HepG2 (cell line): ENCODE results near the gene ATOSB. TPM values are rescaled to one million over a fixed set of nuclear protein-coding genes. Genes with fewer than 3 reads are reported as not detected.

Experiments
- ARHGAP35 ChIP-seq: sonication (generic); formaldehyde crosslinking; IDR thresholded peaks from 2 replicates; pipeline ENCODE4 v1.9.0; 2022; ENCODE audit warnings: mild to moderate bottlenecking, inconsistent platforms, moderate library complexity, missing genetic modification reagents, borderline replicate concordance
- BCL6 ChIP-seq: IDR thresholded peaks from 2 replicates; pipeline ENCODE4 v1.6.1; 2016; ENCODE audit warnings: missing genetic modification reagents, missing compliant biosample characterization
- FOXJ3 ChIP-seq: sonication (generic); formaldehyde crosslinking; IDR thresholded peaks from 2 replicates; pipeline ENCODE4 v1.4.0; 2020; ENCODE audit warnings: missing genetic modification reagents, mild to moderate bottlenecking, borderline replicate concordance
- HMG20A ChIP-seq: IDR thresholded peaks from 2 replicates; pipeline ENCODE4 v1.6.1; 2016; ENCODE audit warnings: borderline replicate concordance
- MAZ ChIP-seq, 2 experiments: sonication (generic) in 1 of 2; formaldehyde crosslinking in 1 of 2; IDR thresholded peaks; 2 replicates each; pipeline versions ENCODE4 v1.5.0 to v1.6.1; 2012 to 2020; ENCODE audit warnings: low read depth in 2 of 2, mild to moderate bottlenecking in 2 of 2, borderline replicate concordance in 1 of 2, improper control_type of control experiment in 1 of 2, low read length in 1 of 2, missing genetic modification reagents in 1 of 2, moderate library complexity in 1 of 2
- PCBP2 ChIP-seq: fragments of 200-400 bp; formaldehyde crosslinking; optimal IDR thresholded peaks from 2 replicates; pipeline ENCODE3; 2018; ENCODE audit warnings: low read length, low read depth; ENCODE audit not compliant: poor library complexity, severe bottlenecking
- RORA ChIP-seq: sonication (generic); formaldehyde crosslinking; IDR thresholded peaks from 2 replicates; pipeline ENCODE4 v1.5.0; 2020; ENCODE audit warnings: mild to moderate bottlenecking, missing genetic modification reagents, moderate library complexity
- SOX13 ChIP-seq, 3 experiments: fragments of 450-650 bp in 1 of 3; sonication (generic) in 1 of 3; formaldehyde crosslinking in 1 of 3; IDR thresholded peaks in 2 of 3; conservative IDR thresholded peaks in 1 of 3; 2 replicates each; pipeline versions ENCODE4 v1.5.0 to v1.6.1; 2016 to 2020; ENCODE audit warnings: antibody characterized with exemption in 1 of 3, mild to moderate bottlenecking in 1 of 3, missing compliant biosample characterization in 1 of 3, missing genetic modification reagents in 1 of 3, moderate library complexity in 1 of 3
- THAP9 ChIP-seq: sonication (generic); formaldehyde crosslinking; IDR thresholded peaks from 2 replicates; pipeline ENCODE4; 2020; ENCODE audit warnings: missing genetic modification reagents, mild to moderate bottlenecking, borderline replicate concordance
- ZFX ChIP-seq: sonication (generic); formaldehyde crosslinking; IDR thresholded peaks from 2 replicates; pipeline ENCODE4 v1.4.0; 2020; ENCODE audit warnings: mild to moderate bottlenecking, low read depth, missing genetic modification reagents, moderate library complexity
- ZNF12 ChIP-seq: sonication (generic); formaldehyde crosslinking; IDR thresholded peaks from 2 replicates; pipeline ENCODE4 v1.5.0; 2020; ENCODE audit warnings: missing genetic modification reagents
- ZNF354B ChIP-seq: sonication (generic); formaldehyde crosslinking; IDR thresholded peaks from 2 replicates; pipeline ENCODE4 v1.8.0; 2022; ENCODE audit warnings: mild to moderate bottlenecking, missing genetic modification reagents
- ZNF780A ChIP-seq: sonication (generic); formaldehyde crosslinking; IDR thresholded peaks from 2 replicates; pipeline ENCODE4 v1.8.0; 2022; ENCODE audit warnings: mild to moderate bottlenecking, missing genetic modification reagents, moderate library complexity
- polyA plus RNA-seq, 8 experiments: library from polyadenylated mRNA; depleted of rRNA in 3 of 8; stranded (reverse) in 7 of 8; unstranded in 1 of 8; fragments of >200 nt; fragmentation: Illumina TruSeq in 4 of 8; extraction: Trizol in 4 of 8; gene quantifications; 2 replicates each; pipeline versions ENCODE4 v1.2.1 to v1.2.3, GENCODE V29; 2011 to 2016; ENCODE audit warnings: low read depth in 4 of 8, missing spikeins in 1 of 8, mixed read lengths in 1 of 8; ENCODE audit not compliant: insufficient read depth in 1 of 8
- total RNA-seq, 5 experiments: library from RNA; depleted of rRNA; stranded (reverse); fragments of >200 nt; fragmentation: Illumina TruSeq; extraction: Trizol; gene quantifications; 2 replicates each; pipeline ENCODE4 v1.2.3, GENCODE V29; 2016; ENCODE audit warnings: low read depth in 1 of 5
- TF ChIP-seq, protein P1 (sequence below): sonication (generic); formaldehyde crosslinking; IDR thresholded peaks from 2 replicates; pipeline ENCODE4 v1.5.0; 2020; ENCODE audit warnings: missing genetic modification reagents
- TF ChIP-seq, protein P2 (sequence below): sonication (generic); formaldehyde crosslinking; conservative IDR thresholded peaks from 2 replicates; pipeline ENCODE4 v1.8.0; 2022; ENCODE audit warnings: mild to moderate bottlenecking, moderate library complexity, missing genetic modification reagents
- TF ChIP-seq, protein P3 (sequence below): sonication (generic); formaldehyde crosslinking; IDR thresholded peaks from 2 replicates; pipeline ENCODE4 v1.4.0; 2020; ENCODE audit warnings: missing genetic modification reagents

The ATOSB gene
- total and polyA plus RNA-seq, 2 of the 13 experiments (the other 11 are each of a cell fraction or from before 2014, with no cell fraction given): 1.9 to 6.4 TPM

- TF ChIP-seq RORA: no peak
- TF ChIP-seq, protein P1, sequence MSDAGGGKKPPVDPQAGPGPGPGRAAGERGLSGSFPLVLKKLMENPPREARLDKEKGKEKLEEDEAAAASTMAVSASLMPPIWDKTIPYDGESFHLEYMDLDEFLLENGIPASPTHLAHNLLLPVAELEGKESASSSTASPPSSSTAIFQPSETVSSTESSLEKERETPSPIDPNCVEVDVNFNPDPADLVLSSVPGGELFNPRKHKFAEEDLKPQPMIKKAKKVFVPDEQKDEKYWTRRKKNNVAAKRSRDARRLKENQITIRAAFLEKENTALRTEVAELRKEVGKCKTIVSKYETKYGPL (CRISPR knock-in tag): no peak
- peak; percentile 59; the same call in 1 of the 2 replicates for TF ChIP-seq ZNF780A (CRISPR knock-in tag)
- TF ChIP-seq, protein P2, sequence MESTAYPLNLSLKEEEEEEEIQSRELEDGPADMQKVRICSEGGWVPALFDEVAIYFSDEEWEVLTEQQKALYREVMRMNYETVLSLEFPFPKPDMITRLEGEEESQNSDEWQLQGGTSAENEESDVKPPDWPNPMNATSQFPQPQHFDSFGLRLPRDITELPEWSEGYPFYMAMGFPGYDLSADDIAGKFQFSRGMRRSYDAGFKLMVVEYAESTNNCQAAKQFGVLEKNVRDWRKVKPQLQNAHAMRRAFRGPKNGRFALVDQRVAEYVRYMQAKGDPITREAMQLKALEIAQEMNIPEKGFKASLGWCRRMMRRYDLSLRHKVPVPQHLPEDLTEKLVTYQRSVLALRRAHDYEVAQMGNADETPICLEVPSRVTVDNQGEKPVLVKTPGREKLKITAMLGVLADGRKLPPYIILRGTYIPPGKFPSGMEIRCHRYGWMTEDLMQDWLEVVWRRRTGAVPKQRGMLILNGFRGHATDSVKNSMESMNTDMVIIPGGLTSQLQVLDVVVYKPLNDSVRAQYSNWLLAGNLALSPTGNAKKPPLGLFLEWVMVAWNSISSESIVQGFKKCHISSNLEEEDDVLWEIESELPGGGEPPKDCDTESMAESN (CRISPR knock-in tag): peak; percentile 44; the same call in 1 of the 2 replicates
- TF ChIP-seq ZNF12: no peak
- no peak for TF ChIP-seq HMG20A (CRISPR knock-in tag)
- peak; percentile 79; the same call in 1 of the 2 replicates for TF ChIP-seq ARHGAP35
- TF ChIP-seq, protein P3, sequence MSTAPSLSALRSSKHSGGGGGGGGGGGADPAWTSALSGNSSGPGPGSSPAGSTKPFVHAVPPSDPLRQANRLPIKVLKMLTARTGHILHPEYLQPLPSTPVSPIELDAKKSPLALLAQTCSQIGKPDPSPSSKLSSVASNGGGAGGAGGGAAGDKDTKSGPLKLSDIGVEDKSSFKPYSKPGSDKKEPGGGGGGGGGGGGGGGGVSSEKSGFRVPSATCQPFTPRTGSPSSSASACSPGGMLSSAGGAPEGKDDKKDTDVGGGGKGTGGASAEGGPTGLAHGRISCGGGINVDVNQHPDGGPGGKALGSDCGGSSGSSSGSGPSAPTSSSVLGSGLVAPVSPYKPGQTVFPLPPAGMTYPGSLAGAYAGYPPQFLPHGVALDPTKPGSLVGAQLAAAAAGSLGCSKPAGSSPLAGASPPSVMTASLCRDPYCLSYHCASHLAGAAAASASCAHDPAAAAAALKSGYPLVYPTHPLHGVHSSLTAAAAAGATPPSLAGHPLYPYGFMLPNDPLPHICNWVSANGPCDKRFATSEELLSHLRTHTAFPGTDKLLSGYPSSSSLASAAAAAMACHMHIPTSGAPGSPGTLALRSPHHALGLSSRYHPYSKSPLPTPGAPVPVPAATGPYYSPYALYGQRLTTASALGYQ (CRISPR knock-in tag): no peak
- TF ChIP-seq SOX13 (IDR thresholded peaks at IDR 0.05): no peak
- TF ChIP-seq SOX13 (CRISPR knock-in tag; conservative IDR thresholded peaks at IDR 0.05 in 1 of 2, IDR thresholded peaks at IDR 0.05 in 1 of 2): peak in 1 of 2 experiments; percentile 22; a peak in 1 of 4 replicates
- TF ChIP-seq MAZ (IDR thresholded peaks at IDR 0.05; ENCODE audit: borderline replicate concordance, low read depth, low read length): no peak
- peak; percentile 16 for TF ChIP-seq MAZ (CRISPR knock-in tag; IDR thresholded peaks at IDR 0.05; ENCODE audit: low read depth)
- TF ChIP-seq ZNF354B (CRISPR knock-in tag): 0 out of 2 replicates have a peak, but pooled peaks have one; percentile 24
- TF ChIP-seq ZFX: peak; percentile 88
- no peak for TF ChIP-seq FOXJ3 (CRISPR knock-in tag)
- TF ChIP-seq BCL6 (CRISPR knock-in tag): peak; percentile 26; the same call in 1 of the 2 replicates
- TF ChIP-seq THAP9 (CRISPR knock-in tag): peak; percentile 79; the same call in 1 of the 2 replicates
- TF ChIP-seq PCBP2: no peak
Measured at GRCh38 chr9:35079426-35080341, 36.0 kb downstream of the ATOSB start, which contains the start of gene FANCG (continued).
